Testis (tissue), 2 donors: ENCODE results near the gene KANK3.

ENCODE experiments used
- POLR2A ChIP-seq: fragments of 450-650 bp; IDR thresholded peaks from one replicate; pipeline ENCODE4 v1.6.1; 2017; ENCODE audit warnings: antibody characterized with exemption, mild to moderate bottlenecking, moderate library complexity
- TF ChIP-seq, protein P1 (sequence below), 3 experiments: fragments of 450-650 bp in 2 of 3; fragments of 200-600 bp in 1 of 3; sonication (generic) in 1 of 3; IDR thresholded peaks; one replicate each; pipeline ENCODE4 v1.5.1; 2016 to 2019; ENCODE audit warnings: antibody characterized with exemption in 3 of 3, mild to moderate bottlenecking in 2 of 3, moderate library complexity in 1 of 3

DNA sequence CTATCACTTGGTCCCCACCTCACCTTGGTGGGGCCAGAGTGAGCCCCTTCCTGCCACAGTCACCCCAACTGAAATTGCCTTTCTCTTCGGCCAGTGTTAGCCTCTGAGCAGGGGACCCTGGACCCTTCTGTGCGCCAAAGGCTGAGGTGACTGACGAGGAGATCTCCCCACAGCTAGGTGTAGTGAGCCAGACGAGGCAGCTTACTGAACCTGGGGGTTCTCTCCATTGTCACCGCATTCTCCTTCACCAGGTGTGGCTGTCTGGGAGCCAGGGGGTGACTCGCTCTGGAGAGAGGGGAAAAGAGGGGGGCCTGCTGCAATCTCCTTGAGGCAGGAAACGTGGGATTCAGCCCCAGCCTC is 20.4 kb downstream of the KANK3 start:
- TF ChIP-seq, protein P1, sequence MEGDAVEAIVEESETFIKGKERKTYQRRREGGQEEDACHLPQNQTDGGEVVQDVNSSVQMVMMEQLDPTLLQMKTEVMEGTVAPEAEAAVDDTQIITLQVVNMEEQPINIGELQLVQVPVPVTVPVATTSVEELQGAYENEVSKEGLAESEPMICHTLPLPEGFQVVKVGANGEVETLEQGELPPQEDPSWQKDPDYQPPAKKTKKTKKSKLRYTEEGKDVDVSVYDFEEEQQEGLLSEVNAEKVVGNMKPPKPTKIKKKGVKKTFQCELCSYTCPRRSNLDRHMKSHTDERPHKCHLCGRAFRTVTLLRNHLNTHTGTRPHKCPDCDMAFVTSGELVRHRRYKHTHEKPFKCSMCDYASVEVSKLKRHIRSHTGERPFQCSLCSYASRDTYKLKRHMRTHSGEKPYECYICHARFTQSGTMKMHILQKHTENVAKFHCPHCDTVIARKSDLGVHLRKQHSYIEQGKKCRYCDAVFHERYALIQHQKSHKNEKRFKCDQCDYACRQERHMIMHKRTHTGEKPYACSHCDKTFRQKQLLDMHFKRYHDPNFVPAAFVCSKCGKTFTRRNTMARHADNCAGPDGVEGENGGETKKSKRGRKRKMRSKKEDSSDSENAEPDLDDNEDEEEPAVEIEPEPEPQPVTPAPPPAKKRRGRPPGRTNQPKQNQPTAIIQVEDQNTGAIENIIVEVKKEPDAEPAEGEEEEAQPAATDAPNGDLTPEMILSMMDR (IDR thresholded peaks at IDR 0.05) = no peak
- no peak for TF ChIP-seq POLR2A
